ENCODE measurements around the gene SH3RF3. TPM values are rescaled to one million over a fixed set of nuclear protein-coding genes. Genes with fewer than 3 reads are reported as not detected.
A peak's percentile ranks its signal among the peaks of the same experiment; 100 is the strongest.

The SH3RF3 gene
- total and polyA plus RNA-seq, 12 donors, result 0.72 to 19.1 (median 12.2) TPM

DNA sequence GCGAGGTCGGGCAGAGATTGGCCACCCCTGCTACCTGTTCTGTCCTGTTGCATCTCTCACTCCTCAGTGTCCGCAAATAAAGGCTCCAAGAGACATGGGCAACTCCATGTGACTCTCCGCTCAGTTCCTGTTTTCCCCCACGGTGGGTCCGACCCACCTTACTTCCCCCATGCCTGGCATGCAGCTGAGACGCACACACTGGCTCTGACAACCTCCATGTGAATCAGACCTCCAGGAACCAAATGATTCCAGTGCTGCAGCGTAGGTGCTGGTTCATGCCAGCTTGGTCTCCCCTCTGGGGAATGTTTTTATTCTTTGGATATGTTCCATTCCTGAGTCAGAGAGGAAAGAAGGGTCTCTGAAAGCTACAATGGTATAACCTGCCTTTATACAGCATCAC, 221.5 kb downstream of the SH3RF3 start:
- peak overlapping the region in 1 of 5 donors; percentile 12 for H3K27ac ChIP-seq
- 79 to 95% (median 84%) methylated on average over 8 of the region's 8 CpGs for WGBS, 4 donors

DNA sequence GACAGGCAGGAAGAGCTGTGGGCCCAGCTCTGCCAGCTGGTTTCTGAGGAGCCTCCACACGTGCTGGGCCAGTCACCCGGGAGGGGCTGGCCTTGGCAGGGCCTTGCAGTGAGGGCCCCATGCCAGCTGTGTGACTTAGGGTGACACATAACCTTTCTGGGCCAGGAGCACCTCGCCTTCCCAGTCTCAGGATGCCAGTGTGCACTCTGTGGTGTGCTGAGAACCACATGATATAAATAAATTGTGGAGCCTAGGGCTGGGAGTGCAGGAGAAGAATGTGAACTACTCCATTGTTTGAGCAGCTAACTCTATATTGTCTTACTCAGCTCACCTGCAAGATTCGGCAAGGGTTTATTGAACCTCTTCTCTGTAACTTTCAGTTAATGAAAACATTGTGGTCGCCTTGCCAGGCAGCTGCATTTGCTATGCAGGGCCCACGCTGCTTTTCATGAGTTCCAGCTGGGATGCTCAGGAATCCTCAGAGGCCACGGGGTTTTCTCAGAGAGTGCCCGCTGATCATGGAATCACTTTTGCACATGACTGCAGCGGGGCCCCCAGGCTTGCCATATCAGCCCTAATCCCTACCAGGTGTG, 222.3 kb downstream of the SH3RF3 start:
- H3K27ac ChIP-seq, result peak overlapping the region in 1 of 5 donors; percentile 38

More for the DNA sequence above, 221.5 kb downstream of the SH3RF3 start:
- intact Hi-C loops (cut with DNase I), result no loop called here
- Histone ChIP-seq H3K9me3 (replicated peaks in 1 of 3) (no peaks in the 10 kb centered on the region), H3K4me1 (replicated peaks in 1 of 2) (peaks cover 12 to 34% of the 10 kb centered on the region in 2 donors), H3K4me3 (no peak overlapping the region), H3K36me3 (replicated peaks in 1 of 2) (no peaks in the 10 kb centered on the region), H3K27me3 (no peaks in the 10 kb centered on the region)
- TF ChIP-seq POLR2A (IDR thresholded peaks at IDR 0.05), result no peak
- TF ChIP-seq, protein P1, sequence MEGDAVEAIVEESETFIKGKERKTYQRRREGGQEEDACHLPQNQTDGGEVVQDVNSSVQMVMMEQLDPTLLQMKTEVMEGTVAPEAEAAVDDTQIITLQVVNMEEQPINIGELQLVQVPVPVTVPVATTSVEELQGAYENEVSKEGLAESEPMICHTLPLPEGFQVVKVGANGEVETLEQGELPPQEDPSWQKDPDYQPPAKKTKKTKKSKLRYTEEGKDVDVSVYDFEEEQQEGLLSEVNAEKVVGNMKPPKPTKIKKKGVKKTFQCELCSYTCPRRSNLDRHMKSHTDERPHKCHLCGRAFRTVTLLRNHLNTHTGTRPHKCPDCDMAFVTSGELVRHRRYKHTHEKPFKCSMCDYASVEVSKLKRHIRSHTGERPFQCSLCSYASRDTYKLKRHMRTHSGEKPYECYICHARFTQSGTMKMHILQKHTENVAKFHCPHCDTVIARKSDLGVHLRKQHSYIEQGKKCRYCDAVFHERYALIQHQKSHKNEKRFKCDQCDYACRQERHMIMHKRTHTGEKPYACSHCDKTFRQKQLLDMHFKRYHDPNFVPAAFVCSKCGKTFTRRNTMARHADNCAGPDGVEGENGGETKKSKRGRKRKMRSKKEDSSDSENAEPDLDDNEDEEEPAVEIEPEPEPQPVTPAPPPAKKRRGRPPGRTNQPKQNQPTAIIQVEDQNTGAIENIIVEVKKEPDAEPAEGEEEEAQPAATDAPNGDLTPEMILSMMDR (IDR thresholded peaks at IDR 0.05), result no peak
- DNase-seq, result peak in 2 of 7 donors; percentile 20 to 43

DNA sequence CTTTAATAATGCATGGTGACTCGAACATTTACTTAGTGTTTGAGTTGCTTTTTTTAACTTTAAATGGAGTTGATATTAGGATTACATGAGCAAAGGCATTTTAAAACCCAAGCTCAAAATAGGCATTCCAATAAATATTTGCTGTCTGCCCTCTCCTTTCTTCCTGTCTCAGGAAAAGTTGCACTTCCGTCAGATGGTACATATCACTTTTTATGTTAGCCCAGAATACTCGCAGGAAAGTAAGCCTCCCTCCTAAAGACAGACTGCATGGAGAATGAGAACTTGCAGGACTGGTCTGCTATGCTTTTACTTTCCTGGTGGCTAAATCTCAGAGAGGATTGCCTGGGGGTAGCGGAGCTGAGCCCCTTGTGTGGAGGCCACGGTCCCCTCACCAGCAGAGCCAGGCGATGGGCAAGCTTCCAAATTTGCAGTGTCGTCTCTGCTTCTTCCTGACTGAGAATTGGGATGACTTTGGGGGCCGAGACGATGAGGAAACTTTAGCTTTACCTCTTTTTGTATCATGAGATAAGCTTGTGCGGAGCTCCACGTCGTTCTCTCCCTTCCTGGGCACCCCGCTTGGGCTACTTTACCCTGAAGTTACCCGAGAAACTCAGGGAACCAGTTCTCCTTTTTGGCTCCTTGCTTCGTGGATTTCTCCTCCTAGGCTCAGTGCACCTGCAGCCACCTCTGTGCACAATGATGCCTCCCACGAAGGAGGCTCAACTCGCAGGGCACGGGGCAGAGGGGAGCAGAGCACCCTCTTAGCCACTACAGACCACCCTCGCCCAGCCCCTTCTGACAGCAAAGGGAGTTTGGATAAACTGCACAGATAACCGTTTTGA, 223.3 kb downstream of the SH3RF3 start:
- Histone ChIP-seq H3K27me3 (no peaks in the 10 kb centered on the region), H3K4me1 (replicated peaks in 1 of 2) (peaks cover 12 to 34% of the 10 kb centered on the region in 2 donors), H3K9me3 (replicated peaks in 1 of 3) (no peaks in the 10 kb centered on the region), H3K4me3 (no peak overlapping the region), H3K36me3 (replicated peaks in 1 of 2) (no peaks in the 10 kb centered on the region), H3K27ac (no peak overlapping the region)
- peak in 2 of 7 donors; percentile 21 to 51 for DNase-seq
- intact Hi-C loops (cut with DNase I), result no loop called here
- 76 to 80% (median 78%) methylated on average over 16 to 20 of the region's 20 CpGs for WGBS, 4 donors
- TF ChIP-seq, protein P1 (IDR thresholded peaks at IDR 0.05), result no peak
- TF ChIP-seq POLR2A (IDR thresholded peaks at IDR 0.05), result no peak

More for the DNA sequence above, 222.3 kb downstream of the SH3RF3 start:
- H3K4me1 ChIP-seq (replicated peaks in 1 of 2), result peaks cover 12 to 34% of the 10 kb centered on the region in 2 donors
- peak; percentile 82 to 96 (median 92) for DNase-seq
- intact Hi-C loops (cut with DNase I), result no loop called here
- no peaks in the 10 kb centered on the region for H3K36me3 ChIP-seq (replicated peaks in 1 of 2)
- TF ChIP-seq, protein P1 (IDR thresholded peaks at IDR 0.05), result no peak
- peak in 1 of 2 donors; percentile 36 for TF ChIP-seq POLR2A (IDR thresholded peaks at IDR 0.05)
- no peak overlapping the region for H3K4me3 ChIP-seq
- no peaks in the 10 kb centered on the region for H3K27me3 ChIP-seq
- 38 to 60% (median 51%) methylated on average over 6 to 9 of the region's 9 CpGs for WGBS, 4 donors
- H3K9me3 ChIP-seq (replicated peaks in 1 of 3), result no peaks in the 10 kb centered on the region

DNA sequence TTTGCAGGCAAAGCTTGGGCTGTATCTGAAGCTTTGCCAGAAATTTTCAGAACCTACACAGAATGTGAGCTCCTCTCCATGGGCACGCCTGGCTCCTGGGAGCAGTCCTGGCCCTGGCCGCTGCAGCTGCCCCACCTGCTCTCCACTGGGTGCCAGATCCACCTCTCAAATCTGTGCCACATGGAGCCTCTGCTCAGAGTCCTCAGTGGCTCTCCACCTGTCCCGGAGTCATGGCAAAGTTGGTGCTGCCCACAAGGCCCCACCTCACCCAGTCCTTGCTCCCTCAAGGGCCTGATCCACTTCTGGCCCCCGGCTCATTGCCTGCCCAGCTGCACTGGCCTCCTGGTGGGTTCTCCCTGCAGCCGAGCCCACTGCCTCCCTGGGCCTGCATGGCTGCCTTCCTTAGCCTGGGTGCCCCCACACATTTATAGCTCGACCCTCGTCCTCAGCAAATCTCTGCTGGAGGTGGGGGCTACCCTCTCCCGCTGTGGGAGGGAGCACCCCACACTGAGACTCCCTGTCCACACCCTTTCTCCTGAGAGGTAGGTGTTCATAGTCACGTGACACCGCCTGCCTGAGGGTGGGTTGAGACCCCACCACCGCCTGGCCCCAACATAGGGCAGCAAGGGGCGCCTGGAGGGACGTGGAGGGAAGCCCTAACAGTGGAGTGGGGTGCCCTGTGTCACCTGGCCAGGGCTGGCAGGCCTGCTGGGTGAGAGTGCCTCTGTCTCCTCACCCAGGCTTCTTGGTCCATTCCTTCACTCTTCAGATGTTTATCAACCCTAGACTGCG, 224.1 kb downstream of the SH3RF3 start:
- intact Hi-C loops (cut with DNase I), result no loop called here
- DNase-seq, result peak in 2 of 7 donors; percentile 18 to 42
- 92 to 97% (median 94%) methylated on average over 7 to 14 of the region's 14 CpGs for WGBS, 4 donors

More for the DNA sequence above, 224.1 kb downstream of the SH3RF3 start:
- H3K4me3 ChIP-seq, result no peak overlapping the region
- peaks cover 0 to under 1% (median 0%) of the 10 kb centered on the region in 3 donors for H3K9me3 ChIP-seq (replicated peaks in 1 of 3)
- no peaks in the 10 kb centered on the region for H3K36me3 ChIP-seq (replicated peaks in 1 of 2)
- TF ChIP-seq POLR2A (IDR thresholded peaks at IDR 0.05), result no peak
- TF ChIP-seq, protein P1 (IDR thresholded peaks at IDR 0.05), result no peak
- H3K27ac ChIP-seq, result no peak overlapping the region
- no peaks in the 10 kb centered on the region for H3K27me3 ChIP-seq
- H3K4me1 ChIP-seq (replicated peaks in 1 of 2), result peaks cover 12 to 34% of the 10 kb centered on the region in 2 donors

All from adrenal gland (tissue), 12 donors.